ENCODE results near the gene GYS2.

The GYS2 gene

DNA sequence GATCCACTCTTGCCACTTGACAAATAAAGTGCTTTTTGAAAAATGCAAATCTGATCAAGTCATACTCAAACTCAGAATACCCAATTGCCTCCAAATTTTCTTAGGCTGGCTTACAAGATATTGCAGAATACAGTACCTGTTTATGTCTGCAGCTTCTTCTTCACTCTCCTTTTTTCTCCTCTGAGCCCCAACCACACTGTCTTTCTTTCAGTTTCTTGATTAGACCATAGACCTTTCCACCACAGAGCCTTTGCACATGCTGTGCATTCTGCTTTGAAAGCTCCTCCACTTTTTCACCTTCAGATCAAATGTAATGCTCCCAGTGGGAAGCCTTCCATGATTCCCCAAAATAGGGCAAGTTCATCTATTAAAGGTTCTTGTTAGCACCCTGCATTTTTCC lies 13.9 kb upstream of the GYS2 start:
- no peak for DNase-seq (ENCODE audit: low spot score)
- TF ChIP-seq, protein P1, sequence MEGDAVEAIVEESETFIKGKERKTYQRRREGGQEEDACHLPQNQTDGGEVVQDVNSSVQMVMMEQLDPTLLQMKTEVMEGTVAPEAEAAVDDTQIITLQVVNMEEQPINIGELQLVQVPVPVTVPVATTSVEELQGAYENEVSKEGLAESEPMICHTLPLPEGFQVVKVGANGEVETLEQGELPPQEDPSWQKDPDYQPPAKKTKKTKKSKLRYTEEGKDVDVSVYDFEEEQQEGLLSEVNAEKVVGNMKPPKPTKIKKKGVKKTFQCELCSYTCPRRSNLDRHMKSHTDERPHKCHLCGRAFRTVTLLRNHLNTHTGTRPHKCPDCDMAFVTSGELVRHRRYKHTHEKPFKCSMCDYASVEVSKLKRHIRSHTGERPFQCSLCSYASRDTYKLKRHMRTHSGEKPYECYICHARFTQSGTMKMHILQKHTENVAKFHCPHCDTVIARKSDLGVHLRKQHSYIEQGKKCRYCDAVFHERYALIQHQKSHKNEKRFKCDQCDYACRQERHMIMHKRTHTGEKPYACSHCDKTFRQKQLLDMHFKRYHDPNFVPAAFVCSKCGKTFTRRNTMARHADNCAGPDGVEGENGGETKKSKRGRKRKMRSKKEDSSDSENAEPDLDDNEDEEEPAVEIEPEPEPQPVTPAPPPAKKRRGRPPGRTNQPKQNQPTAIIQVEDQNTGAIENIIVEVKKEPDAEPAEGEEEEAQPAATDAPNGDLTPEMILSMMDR (IDR thresholded peaks at IDR 0.05) = no peak
- no peak overlapping the region for H3K27ac ChIP-seq
- no peak overlapping the region for H3K4me3 ChIP-seq

DNA sequence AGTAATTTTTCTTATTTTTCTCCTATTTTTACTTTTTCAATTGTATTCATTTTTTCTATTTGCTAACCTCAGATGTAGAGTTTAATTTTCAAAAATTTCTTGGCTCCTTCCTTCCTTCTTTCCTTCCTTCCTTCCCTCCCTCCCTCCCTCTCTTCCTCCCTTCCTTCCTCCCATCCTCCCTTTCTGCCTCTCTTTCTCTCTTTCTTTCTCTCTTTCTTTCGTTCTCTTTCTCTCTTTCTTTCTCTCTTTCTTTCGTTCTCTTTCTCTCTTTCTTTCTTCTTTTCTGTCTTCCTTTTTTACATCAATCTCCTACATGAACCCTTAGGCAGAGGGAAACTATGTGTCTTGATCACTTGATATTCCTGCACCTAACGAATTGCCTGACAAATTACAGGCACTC lies 12.4 kb upstream of the GYS2 start:
- DNase-seq (ENCODE audit: low spot score) = no peak
- TF ChIP-seq, protein P1 (IDR thresholded peaks at IDR 0.05) = no peak
- H3K4me3 ChIP-seq = no peak overlapping the region
- H3K27ac ChIP-seq = no peak overlapping the region

DNA sequence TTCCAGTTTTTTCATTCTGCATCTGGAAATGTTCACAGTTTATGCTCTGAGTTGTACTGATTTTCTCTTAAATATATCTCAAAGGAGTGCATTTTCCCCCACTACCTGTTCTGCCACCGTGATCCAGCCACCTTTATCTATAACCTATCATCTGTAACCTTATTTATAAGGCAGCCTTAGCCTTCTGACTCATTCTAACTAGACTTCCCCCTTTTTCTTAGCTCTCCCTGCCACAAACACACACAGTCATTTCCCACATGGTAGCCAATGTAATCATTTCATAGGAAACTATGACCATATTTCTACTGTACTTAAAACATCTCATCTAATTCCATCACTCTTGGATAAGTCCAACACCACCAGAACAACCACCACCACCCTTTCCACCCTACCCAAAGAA lies 10.8 kb upstream of the GYS2 start:
- TF ChIP-seq, protein P1 (IDR thresholded peaks at IDR 0.05) = no peak
- H3K27ac ChIP-seq = no peak overlapping the region
- no peak overlapping the region for H3K4me3 ChIP-seq
- DNase-seq (ENCODE audit: low spot score) = no peak

DNA sequence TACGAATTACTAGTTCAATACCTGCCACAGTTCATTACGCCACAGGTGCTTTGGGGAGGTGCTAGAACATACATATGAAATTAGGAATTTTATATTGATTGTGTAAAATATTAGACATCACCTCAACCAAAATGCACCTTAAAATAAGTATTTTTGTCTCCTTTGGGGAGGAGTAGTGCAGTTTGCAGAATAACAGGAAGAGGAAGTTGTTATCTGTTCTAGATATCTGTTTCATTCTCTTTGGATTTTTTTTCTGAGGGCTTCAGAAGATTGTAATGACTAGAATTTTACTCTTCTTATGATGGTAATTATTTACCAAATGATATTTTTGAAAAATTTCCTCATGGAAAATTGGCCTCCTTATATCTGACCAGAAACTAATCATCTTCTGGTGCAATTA lies 9.9 kb upstream of the GYS2 start:
- Histone ChIP-seq H3K4me3 (no peak overlapping the region), H3K27ac (no peak overlapping the region)
- no peak for DNase-seq (ENCODE audit: low spot score)
- TF ChIP-seq, protein P1 (IDR thresholded peaks at IDR 0.05) = no peak

DNA sequence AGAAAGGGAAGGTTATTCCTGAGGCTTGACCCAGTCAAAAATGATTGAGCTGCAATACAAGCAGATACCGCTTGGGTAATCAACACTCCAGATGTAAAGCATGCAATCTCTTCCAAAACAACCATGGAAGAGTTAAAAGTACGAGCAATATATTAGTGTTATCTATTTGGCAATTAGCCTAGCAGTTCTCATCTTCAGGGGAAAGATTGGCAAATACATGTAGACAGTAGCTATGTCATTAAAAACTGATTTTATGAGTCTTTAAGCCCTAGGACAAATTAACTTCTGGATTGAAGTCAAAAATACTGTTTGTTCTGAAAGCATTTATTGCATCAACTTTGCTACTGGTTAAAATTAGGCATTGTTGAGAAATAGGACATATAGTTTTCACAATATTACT lies 9.3 kb upstream of the GYS2 start:
- Histone ChIP-seq H3K4me3 (no peak overlapping the region), H3K27ac (no peak overlapping the region)
- DNase-seq (ENCODE audit: low spot score) = no peak
- TF ChIP-seq, protein P1 (IDR thresholded peaks at IDR 0.05) = no peak

DNA sequence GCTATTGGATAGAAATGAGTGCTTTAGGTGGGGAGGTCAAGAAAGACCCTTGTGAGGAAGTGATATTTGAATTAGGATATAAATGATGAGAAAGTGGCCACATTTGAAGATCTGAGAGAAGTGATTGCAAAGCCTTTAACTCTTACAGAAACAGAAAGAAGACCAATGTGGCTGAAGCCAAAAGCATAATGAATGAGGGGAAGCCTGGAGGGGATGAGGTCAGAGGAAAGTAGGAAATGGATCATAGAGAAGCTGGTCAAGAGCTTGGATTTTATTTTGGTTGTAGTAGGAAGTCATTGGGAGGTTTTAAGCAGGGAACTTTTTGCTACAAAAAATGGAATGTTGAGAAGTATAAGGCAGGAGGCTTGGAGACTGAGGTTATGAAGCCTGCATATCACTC lies 3.5 kb upstream of the GYS2 start:
- Histone ChIP-seq H3K27ac (no peak overlapping the region), H3K4me3 (no peak overlapping the region)
- TF ChIP-seq, protein P1 (IDR thresholded peaks at IDR 0.05) = no peak
- no peak for DNase-seq (ENCODE audit: low spot score)

DNA sequence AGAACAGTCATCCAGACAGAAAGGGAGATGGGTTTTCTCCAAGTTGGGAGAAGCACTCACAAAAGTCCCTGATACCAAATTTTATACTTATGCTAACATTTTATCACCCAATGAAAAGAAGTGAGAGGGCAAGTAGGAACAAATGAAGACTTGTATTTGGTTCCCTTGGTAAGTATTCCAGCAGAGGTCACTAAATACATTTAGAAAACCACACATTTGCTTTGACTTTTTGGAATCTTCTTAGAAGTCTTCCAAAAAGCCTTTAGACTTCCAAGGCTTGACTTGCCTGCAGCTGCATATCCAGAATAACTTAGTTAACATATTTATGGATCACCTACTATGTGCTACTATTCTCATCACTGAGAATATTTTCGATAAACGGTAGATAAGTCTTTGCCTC lies 3.1 kb upstream of the GYS2 start:
- TF ChIP-seq, protein P1 (IDR thresholded peaks at IDR 0.05) = no peak
- H3K4me3 ChIP-seq = no peak overlapping the region
- no peak overlapping the region for H3K27ac ChIP-seq
- no peak for DNase-seq (ENCODE audit: low spot score)

All from coronary artery (tissue), 2 donors.